Psoas muscle (tissue), 8 donors: ENCODE results near the gene FYN. TPM values are rescaled to one million over a fixed set of nuclear protein-coding genes. Genes with fewer than 3 reads are reported as not detected.
A peak's percentile ranks its signal among the peaks of the same experiment; 100 is the strongest.

Experiments
- ATAC-seq, 4 donors: fragments of 200-7000 bp; cut with Tn5 transposase; one replicate each; pipeline ENCODE4 v1.9.1; 2020; ENCODE audit warnings: moderate library complexity in 3 of 4, mild to moderate bottlenecking in 2 of 4
- DNase-seq, 2 donors: peaks; one replicate each; pipeline ENCODE4 v3.0.0-alpha.2; 2020
- H3K27ac ChIP-seq: fragments of 200-600 bp; one replicate; pipeline ENCODE4 v1.8.0; 2022
- H3K27me3 ChIP-seq, 3 donors: fragments of 200-600 bp in 1 of 3; one replicate each; pipeline versions ENCODE4 v1.6.1 to v1.8.0; 2013 to 2022; ENCODE audit warnings: low read length in 2 of 3, mild to moderate bottlenecking in 2 of 3, moderate library complexity in 1 of 3; ENCODE audit not compliant: insufficient read depth in 3 of 3
- H3K36me3 ChIP-seq, 2 donors: fragments of 200-600 bp in 1 of 2; one replicate each; pipeline versions ENCODE4 v1.6.1 to v1.8.0; 2013 to 2022; ENCODE audit warnings: low read depth in 1 of 2, mild to moderate bottlenecking in 1 of 2, moderate library complexity in 1 of 2; ENCODE audit not compliant: insufficient read depth in 1 of 2
- H3K4me1 ChIP-seq: fragments of 200-600 bp; one replicate; pipeline ENCODE4 v1.8.0; 2022
- H3K4me3 ChIP-seq: fragments of 200-600 bp; one replicate; pipeline ENCODE4 v1.8.0; 2022; ENCODE audit warnings: mild to moderate bottlenecking
- H3K9me3 ChIP-seq: fragments of 200-600 bp; one replicate; pipeline ENCODE4 v1.8.0; 2022
- CTCF ChIP-seq: fragments of 200-600 bp; IDR thresholded peaks from one replicate; pipeline ENCODE4 v1.8.0; 2022; ENCODE audit warnings: antibody characterized with exemption
- WGBS, 3 donors: extraction: QIAGEN DNeasy Blood & Tissue Kit; methylation state at CpG; one replicate each; pipeline versions ENCODE4 v1.1.6 to v1.1.7; 2013; 5-methylcytosine and 5-hydroxymethylcytosine counted together
- intact Hi-C, 2 donors: fragments of 100-400 bp; cut with DNase I; formaldehyde crosslinking; loops; one replicate each; pipeline versions ENCODE4 v1.11.0 to v1.14.2; 2022
- polyA plus RNA-seq, 3 donors: library from polyadenylated mRNA; stranded (reverse); fragments of 200-250 nt; gene quantifications; one replicate each; pipeline ENCODE4 v1.2.3, GENCODE V29; 2013
- total RNA-seq, 4 donors: library from RNA; stranded (reverse); fragmentation: NEBNext Ultra II Directional in 2 of 4; extraction: Animal tissue kit (Norgen Biotek cat#: 25700) in 2 of 4; gene quantifications; one replicate each; pipeline versions ENCODE4 v1.2.1 to v1.2.4, GENCODE V29; 2021 to 2023
- donor health status: healthy with polysubstance abuse.
- donor health status: DM: no; HTN: no; CAD: no; lungs with moderate emphysema.
- donor health status: Bipolar disorder and iron deficiency.
- donor health status: healthy.
- donor health status: DM: yes; HTN: yes; CAD: no.
- donor health status: DM: no; HTN: no; CAD: no.
- donor health status: DM: no; HTN: no; CAD: no.
- donor health status: DM: yes; HTN: yes; CAD: no.

The FYN gene
- total and polyA plus RNA-seq, 7 donors = 7.1 to 27.8 (median 12.3) TPM

- ATAC-seq (peak; percentile 24 to 60 (median 54)), DNase-seq (no peak)
- intact Hi-C loops = no loop called here
- WGBS, 3 donors = 49 to 55% (median 52%) methylated on average over 8 of the region's 8 CpGs
- no peaks in the 10 kb centered on the region for H3K27me3 ChIP-seq
- H3K27ac ChIP-seq = no peak overlapping the region
- H3K4me1 ChIP-seq = peaks cover 12% of the 10 kb centered on the region
- H3K9me3 ChIP-seq = no peaks in the 10 kb centered on the region
- H3K4me3 ChIP-seq = no peak overlapping the region
- no peaks in the 10 kb centered on the region for H3K36me3 ChIP-seq
- no peak for TF ChIP-seq CTCF
Observed at GRCh38 chr6:111631903-111632460, 241.3 kb downstream of the FYN start.

- TF ChIP-seq CTCF = no peak
- H3K4me3 ChIP-seq = no peak overlapping the region
- H3K27ac ChIP-seq = no peak overlapping the region
- intact Hi-C loops = no loop called here
- no peak for ATAC-seq
- no peak for DNase-seq
- no peaks in the 10 kb centered on the region for H3K36me3 ChIP-seq
- H3K9me3 ChIP-seq = no peaks in the 10 kb centered on the region
- 60 to 66% (median 65%) methylated on average over 6 of the region's 6 CpGs for WGBS, 3 donors
- H3K27me3 ChIP-seq = no peaks in the 10 kb centered on the region
- H3K4me1 ChIP-seq = peaks cover 19% of the 10 kb centered on the region
Observed at GRCh38 chr6:111631018-111631417, 242.2 kb downstream of the FYN start.

- peak in 3 of 4 donors; percentile 9 to 23 (median 12) for ATAC-seq
Observed at GRCh38 chr6:111628142-111628850, 245.0 kb downstream of the FYN start.

GRCh38 chr6:111626441-111626840 lies 246.8 kb downstream of the FYN start:
- intact Hi-C loops = no loop called here
- Histone ChIP-seq H3K4me1 (peaks cover 33% of the 10 kb centered on the region), H3K36me3 (no peaks in the 10 kb centered on the region), H3K9me3 (no peaks in the 10 kb centered on the region), H3K27ac (peak overlapping the region; percentile 68), H3K4me3 (peak overlapping the region; percentile 55), H3K27me3 (no peaks in the 10 kb centered on the region)
- TF ChIP-seq CTCF = no peak
- WGBS, 3 donors = 24 to 27% (median 25%) methylated on average over 8 of the region's 8 CpGs
- ATAC-seq (peak in 2 of 4 donors; percentile 39 to 42), DNase-seq (no peak)

More at GRCh38 chr6:111628142-111628850, 245.0 kb downstream of the FYN start:
- Histone ChIP-seq H3K4me3 (no peak overlapping the region), H3K27me3 (no peaks in the 10 kb centered on the region), H3K9me3 (no peaks in the 10 kb centered on the region), H3K4me1 (peaks cover 33% of the 10 kb centered on the region), H3K27ac (peak overlapping the region; percentile 61), H3K36me3 (no peaks in the 10 kb centered on the region)
- intact Hi-C loops = no loop called here
- whole genome bisulfite sequencing, 3 donors = 56 to 63% (median 60%) methylated on average over 6 of the region's 6 CpGs
- no peak for TF ChIP-seq CTCF
- DNase-seq = no peak
